HFF-Myc (cell line): ENCODE measurements around the gene LRATD1.
"Not testable (repeated sequence)": the region's sequence is repeated elsewhere in the genome, so short reads cannot be mapped to it uniquely, and the experiment has no call there.

Experiments used
- DNase-seq: peaks from one replicate; pipeline ENCODE4 v3.0.0-alpha.2; 2011; ENCODE audit warnings: low read depth; ENCODE audit errors: extremely low read depth
- H3K4me3 ChIP-seq: replicated peaks from 2 replicates; pipeline ENCODE4 v1.5.1; 2011; ENCODE audit warnings: low read depth, mild to moderate bottlenecking, control low read depth, low read length
- CTCF ChIP-seq: IDR thresholded peaks from 2 replicates; pipeline ENCODE4 v1.5.1; 2012; ENCODE audit warnings: mild to moderate bottlenecking, low read depth, low read length, control low read depth; ENCODE audit errors: missing control alignments

The LRATD1 gene

GRCh38 chr2:14619441-14619840 lies 13.1 kb upstream of the LRATD1 start:
- no peak for DNase-seq
- TF ChIP-seq CTCF: no peak
- no peak overlapping the region for H3K4me3 ChIP-seq

GRCh38 chr2:14621114-14621513 lies 11.4 kb upstream of the LRATD1 start:
- no peak for DNase-seq
- no peak for TF ChIP-seq CTCF

DNA sequence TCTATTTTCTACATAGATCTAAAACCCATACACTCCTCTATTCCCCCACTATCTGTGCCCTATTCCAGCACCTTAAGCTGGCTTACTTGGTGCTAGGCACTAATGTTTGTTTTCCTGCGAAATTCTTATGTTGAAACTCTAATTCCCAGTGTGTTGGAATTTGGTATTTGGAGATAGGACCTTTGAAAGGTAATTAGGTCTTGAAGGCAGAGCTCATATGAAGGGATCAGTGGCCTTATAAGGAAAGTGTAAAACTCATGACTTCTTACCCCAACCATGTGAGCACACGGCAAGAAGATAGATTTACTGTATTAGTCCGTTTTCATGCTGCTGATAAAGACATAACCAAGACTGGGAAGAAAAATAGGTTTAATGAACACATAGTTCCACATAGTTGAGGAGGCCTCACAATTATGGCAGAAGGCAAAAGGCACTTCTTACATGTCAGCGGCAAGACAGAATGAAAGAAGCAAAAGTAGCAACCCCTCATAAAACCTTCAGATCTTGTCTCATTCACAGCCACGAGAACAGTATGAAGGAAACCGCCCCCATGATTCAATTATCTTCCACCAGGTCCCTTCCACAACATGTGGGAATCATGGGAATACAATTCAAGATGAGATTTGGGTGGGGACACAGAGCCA lies 10.5 kb upstream of the LRATD1 start:
- H3K4me3 ChIP-seq: no peak overlapping the region
- no peak for TF ChIP-seq CTCF
- DNase-seq: no peak

More at GRCh38 chr2:14621114-14621513, 11.4 kb upstream of the LRATD1 start:
- no peak overlapping the region for H3K4me3 ChIP-seq

GRCh38 chr2:14622550-14622939 lies 10.0 kb upstream of the LRATD1 start:
- H3K4me3 ChIP-seq: not testable (repeated sequence)

GRCh38 chr2:14623237-14623636 lies 9.3 kb upstream of the LRATD1 start:
- DNase-seq: no peak
- TF ChIP-seq CTCF: no peak
- H3K4me3 ChIP-seq: no peak overlapping the region

More at GRCh38 chr2:14622550-14622939, 10.0 kb upstream of the LRATD1 start:
- not testable (repeated sequence) for DNase-seq

DNA sequence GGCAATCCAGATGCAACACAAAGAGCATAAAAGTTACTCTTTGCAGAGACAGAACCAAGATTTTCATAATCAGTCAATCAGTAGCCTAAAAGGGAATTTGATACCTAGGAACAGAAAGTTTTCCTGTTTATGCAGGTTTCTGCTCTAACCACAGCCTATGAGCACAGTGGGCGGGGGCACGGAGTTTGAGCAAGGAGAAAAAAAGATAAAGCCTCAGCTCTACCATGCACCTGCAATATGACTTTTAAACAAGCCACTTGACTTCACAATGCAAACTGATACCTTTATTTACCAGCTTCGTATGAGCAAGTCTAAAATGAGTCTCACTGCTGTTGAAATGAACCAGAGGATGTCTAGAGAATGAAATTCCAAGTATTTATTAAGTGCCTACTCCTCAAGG lies 5.6 kb upstream of the LRATD1 start:
- no peak for DNase-seq
- no peak for TF ChIP-seq CTCF
- H3K4me3 ChIP-seq: no peak overlapping the region

DNA sequence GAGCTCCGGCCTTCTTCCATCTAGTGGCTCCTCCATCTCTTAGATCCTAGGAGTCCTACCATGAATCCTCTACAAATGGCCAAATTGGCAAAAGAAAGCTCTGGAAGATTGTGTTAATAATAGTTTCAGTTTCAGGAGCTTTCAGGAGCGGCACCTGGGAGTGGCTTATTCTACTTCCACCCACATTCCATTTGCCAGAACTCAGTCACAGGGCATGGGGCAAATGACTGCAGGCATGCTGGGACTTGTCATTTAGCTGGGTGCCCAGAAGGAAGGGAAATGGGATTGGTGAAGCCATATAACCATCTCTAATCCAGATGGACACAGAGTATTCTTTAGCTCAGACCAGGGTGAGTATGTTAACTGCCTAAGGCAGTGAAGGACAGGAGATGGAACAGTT lies 3.6 kb upstream of the LRATD1 start:
- no peak for TF ChIP-seq CTCF
- no peak for DNase-seq
- H3K4me3 ChIP-seq: no peak overlapping the region
